Activated T-helper 1 cell treated with anti-CD3 and anti-CD28 coated beads, Interleukin-2, amount 50 U/mL, for 16 hours (primary cell): ENCODE measurements around the gene FLT1.

Experiments used
- DNase-seq, 2 donors: peaks; one replicate each; pipeline ENCODE4 v3.0.0-alpha.2; 2020; ENCODE audit warnings: low read depth in 1 of 2, low spot score in 1 of 2

The FLT1 gene

DNA sequence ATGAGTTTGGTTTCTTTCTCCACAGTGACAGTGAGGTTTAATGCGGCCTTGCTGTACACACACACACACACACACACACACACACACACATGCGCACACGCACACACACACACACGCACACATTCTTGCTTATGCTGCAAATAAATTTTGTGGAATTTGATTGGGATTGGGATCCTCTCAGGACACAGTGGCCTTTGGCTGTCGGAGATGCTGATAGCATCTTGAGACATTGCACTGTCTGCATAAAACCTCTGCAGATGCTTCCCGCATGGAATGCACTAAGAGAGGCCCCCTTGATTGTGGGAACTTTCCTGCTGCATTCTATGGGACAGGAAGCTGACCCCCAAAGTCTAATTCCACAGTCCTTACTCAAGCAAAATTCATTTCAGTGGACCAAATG lies 145.6 kb downstream of the FLT1 start:
- no peak for DNase-seq

DNA sequence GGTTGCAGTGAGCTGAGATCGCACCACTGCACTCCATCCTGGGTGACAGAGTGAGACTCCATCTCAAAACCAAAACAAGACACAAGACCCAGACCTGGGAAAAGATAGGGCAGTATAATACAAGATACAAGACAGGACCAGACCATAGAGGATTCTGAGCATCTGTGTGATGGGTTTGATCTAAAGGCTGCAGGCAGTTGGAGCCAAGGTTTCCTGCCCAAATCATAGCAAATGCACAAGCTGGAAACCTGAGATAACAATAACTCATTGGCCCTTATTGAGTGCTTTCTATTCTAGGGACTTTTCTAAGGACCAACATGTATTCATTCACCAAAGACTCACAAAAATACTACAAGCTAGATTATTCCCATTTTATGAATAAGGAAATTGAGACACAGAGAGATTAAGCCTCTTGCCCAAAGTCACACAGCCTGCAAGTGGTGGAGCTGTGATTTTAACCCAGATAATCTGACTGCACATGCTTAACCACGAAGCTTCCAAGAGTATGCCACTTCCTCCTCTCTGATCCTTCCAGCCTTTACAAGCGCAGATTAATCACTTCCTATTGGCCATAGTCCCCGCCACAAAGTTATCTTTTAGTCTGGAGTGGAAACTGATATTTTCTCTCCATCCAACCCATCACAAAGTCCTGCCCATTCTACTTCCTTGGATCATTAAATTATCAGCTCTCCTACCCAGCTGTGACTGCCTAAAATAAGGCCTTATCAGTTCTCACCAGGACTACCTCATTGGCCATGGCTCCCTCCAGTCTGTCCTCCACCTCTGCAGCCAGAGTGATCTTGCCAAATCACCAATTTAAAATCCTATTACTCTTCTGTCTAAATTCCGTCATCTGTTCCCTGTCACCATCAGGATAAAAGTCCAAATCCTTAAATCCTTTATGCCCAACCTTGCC lies 147.2 kb downstream of the FLT1 start:
- DNase-seq, result no peak

- DNase-seq, result no peak
These were observed 148.8 kb downstream of the FLT1 start for GRCh38 chr13:28346154-28346553.

- no peak for DNase-seq
These were observed 150.8 kb downstream of the FLT1 start for GRCh38 chr13:28344163-28344562.

- DNase-seq, result no peak
These were observed 152.7 kb downstream of the FLT1 start for GRCh38 chr13:28342251-28342650.

GRCh38 chr13:28340272-28340793 lies 154.6 kb downstream of the FLT1 start:
- no peak for DNase-seq

- no peak for DNase-seq
These were observed 155.5 kb downstream of the FLT1 start for GRCh38 chr13:28339419-28339818.

DNA sequence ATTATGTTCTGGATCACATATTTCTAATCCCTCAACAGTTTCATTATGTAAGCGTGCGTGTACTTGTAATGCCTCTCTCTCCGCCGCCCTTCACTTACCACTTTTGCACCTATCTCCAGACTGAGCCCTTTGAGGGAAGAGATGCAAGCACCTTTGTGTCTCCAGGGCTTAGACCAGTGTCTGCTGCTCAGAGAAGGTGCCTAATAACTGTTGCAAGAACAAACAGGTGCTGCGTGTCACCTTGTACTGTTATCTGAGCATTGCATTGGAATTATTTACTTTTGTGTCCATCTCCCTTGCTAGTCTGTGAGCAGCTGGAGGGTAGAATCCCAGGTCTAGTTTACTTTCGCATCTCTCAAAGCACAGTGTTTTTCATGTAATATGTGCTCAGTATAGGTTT lies 156.2 kb downstream of the FLT1 start:
- DNase-seq, result no peak

DNA sequence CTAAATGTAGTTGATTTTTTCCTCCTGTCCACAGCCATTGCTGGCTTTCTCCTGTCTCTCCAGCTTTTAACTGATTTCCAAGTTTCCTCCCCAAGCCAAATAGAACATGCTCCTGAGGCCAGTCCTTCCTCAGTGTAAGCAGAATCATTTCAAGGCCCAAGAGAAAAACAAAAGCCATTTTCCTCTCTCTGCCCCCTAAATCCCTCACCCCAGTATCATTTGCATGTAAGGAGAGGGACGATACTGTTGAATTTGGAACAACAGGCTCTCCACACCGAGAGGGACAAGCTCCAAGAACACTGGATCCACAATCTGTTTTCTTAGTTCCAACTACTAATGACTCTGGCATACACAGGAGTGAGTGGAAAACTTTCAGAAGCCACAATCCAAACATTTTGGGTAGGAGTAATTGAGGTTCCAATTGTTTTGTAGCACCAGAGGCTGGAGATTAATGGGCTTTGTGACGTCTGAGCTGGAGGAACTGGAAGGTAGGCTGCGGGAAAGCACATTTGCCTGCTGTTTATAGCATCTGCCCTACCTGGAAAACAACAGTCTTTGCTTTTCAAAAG lies 156.8 kb downstream of the FLT1 start:
- DNase-seq, result no peak

GRCh38 chr13:28337166-28338005 lies 157.5 kb downstream of the FLT1 start:
- no peak for DNase-seq

- no peak for DNase-seq
These were observed 158.7 kb downstream of the FLT1 start for GRCh38 chr13:28336193-28336657.

- no peak for DNase-seq
These were observed 161.6 kb downstream of the FLT1 start for GRCh38 chr13:28333204-28333881.

DNA sequence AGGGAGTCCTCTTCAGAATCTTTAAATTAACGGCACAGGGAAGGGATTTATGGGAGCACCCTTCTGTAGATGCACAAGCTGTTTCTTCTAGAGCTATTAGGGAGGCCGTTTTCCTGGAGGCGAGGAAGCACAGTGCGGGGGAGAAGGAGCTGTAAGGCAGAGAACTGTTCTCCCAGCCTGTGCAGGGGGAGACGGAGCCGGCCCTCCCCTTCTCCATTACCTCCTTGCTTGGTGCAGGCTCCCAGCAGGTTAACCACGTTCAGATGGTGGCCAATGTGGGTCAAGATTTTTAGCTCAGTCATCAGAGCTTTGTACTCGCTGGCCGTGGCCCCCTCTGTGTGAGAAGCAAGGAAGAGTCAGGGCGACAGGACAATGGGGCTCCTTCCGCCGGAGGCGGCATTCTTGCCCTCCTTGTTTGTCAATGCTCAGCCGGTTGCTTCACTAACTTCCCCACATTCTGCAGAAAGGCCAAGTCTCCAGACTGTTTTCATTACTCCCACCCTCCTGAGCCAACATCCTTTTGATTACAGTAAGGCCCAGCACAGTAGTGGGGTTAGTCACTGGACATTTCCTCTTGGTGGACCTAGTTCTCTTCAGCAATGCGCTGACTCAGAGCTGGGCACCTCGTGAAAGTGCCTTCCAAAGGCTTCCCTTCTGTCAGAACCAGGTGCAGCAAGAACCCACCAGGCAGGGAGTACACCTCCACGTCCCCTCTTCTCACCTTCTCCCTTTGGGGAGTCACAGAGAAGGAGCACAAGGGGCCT lies 165.4 kb downstream of the FLT1 start:
- no peak for DNase-seq

- no peak for DNase-seq
These were observed 166.7 kb downstream of the FLT1 start for GRCh38 chr13:28328271-28328607.

DNA sequence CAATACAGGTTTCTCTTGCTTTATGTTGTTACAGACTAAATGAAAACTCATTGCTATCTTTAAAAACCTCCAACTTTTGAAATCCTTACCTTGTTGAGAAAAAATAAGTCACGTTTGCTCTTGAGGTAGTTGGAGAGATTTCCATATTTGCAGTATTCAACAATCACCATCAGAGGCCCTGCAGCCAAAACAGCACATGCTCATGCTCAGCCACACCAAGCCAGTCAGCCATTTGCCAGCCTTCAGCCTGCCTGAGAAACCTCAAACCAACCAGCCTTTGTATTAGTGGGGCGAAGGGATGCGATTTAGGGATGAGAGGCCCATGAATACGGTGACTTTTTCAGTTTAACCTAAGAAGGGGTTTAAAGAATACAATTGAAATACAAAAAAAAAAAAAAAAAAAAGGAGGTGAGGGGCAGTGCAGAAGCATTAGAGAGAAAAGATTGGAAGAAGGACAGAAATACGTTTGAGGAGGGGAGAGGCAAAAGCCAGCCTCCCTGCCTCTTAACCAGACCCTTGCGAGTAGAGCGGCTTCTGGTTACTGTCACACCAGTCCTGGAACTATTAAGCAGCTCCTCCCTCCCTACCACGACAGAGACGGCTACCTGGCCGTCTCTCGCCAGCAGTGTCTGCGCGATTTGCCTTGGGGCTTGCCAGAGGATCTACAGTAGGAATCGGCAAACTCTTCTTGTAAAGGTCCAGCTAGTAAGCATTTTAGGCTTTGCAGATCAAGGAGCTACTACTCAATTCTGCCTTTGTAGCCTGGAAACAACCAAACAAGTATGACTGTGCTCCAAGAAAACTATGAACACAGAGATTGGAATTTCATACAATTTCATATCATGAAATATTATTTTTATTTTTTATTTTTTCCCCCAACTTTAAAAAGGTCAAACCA lies 167.3 kb downstream of the FLT1 start:
- no peak for DNase-seq

DNA sequence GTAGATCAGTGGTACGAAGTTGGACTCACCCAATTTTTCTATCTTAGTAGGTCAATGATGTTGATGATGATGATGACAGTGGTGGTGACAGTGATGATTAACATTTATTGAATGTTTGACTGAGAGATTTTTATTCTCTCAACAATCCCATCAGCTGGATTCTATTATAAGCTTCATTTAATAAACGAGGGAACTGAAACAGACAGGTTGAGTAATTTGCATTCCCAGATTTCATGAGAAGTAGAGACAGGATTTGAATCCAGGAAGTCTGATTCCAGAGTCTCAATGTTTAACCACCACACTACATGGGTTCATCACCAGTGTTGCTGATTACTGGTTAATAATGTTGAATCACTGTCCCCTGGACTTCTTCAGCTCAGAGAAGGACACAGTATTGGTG lies 168.9 kb downstream of the FLT1 start:
- DNase-seq, result no peak

GRCh38 chr13:28325022-28325421 lies 169.9 kb downstream of the FLT1 start:
- no peak for DNase-seq

DNA sequence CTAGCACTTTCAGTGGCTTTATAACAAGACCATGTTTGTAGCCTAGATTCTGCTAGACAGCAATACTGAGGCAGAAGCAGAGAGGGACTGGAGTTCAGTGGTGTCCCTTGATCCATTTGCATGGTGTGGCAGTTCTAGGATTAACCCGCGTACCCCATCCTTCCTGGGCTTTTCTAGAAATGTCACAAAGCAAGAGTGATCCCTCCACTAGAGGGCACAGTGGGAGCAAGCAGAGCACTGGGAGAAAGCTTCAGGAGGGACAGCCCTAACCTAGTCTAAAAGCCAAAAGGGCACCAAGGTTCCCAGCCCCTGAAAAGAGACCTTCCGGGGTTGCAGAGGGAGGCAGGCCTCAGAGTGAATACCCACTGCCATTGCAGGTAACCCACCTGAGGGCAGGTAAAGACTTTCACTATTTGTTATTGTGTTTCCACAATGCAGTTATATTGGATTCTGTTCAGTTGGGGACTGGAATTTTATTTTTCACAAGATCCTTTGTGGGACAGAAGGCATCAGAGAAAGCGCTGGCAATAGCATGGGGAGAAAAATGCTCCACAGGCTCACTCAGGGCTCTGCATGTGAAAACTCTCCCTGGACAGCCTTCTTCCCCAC lies 170.6 kb downstream of the FLT1 start:
- DNase-seq, result peak in 1 of 2 donors; percentile 9
